ENCODE measurements around the gene NOPCHAP1.

Gene NOPCHAP1

GRCh38 chr12:105025890-105026289, 39.8 kb downstream of the NOPCHAP1 start:
- DNase-seq = no peak

GRCh38 chr12:105026411-105026810, 40.3 kb downstream of the NOPCHAP1 start:
- no peak for DNase-seq

DNA sequence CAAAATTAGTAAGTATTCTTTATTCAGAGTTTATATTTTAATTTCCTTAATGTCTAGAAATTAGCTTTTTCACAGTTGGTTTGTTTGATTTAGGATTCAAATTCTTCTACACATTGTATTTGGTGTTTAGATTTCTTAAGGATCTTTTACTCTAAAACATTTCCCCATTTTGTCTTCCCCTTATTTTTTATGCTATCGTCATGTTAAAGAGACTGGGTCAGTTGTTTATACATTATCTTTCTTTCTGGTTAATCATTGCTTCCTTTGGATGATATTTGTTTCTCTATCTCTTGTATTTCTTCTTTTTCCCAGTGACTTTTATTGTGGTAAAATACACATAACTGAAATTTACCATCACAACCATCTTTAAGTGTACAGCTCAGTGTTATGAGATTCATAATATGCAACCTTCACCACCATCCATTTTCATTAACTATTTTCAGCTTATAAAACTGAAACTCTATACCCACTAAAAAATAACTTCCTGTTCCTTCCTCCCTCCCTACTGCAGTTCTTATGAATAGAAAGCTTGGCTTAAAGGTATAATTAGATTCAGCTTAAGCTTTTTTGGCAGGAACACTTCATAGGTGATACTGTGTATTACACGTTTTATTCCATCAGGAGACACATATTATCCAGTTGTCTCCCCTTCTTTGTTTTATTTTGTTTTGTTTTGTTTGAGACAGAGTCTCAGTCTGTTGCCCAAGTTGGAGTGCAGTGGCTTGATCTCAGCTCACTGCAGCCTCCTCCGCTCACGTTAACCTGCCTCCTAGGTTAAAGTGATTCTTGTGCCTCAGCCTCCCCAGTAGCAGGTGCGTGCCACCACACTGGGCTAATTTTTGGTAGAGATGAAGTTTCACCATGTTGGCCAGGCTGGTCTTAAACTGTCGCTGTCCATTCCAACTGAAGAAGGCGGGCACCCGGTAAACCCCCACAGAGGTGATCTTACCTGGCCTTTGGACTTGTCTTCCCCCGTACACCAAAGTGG, 45.0 kb downstream of the NOPCHAP1 start:
- DNase-seq = peak; percentile 6 to 32

GRCh38 chr12:105032703-105033357, 46.7 kb downstream of the NOPCHAP1 start:
- DNase-seq = no peak

DNA sequence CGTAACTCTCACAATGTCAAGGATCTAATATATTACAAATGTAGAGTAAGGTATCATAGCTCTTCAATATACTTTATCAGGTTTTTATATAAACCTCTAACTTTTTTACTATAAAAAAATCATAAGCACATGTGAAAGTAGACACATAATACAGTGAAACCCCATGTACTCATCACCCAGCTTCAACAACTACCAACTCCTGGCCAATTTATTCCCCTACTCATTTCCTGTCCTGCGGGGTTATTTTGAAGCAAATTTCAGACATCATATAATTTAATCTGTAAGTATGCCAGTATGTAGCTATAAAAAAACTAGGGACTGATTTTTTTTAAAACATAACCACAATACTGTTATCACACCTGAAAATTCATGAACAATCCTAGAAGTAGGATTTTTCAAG, 47.7 kb downstream of the NOPCHAP1 start:
- no peak for DNase-seq
